ENCODE measurements around the gene C9orf152. TPM values are rescaled to one million over a fixed set of nuclear protein-coding genes. Genes with fewer than 3 reads are reported as not detected.

Gene C9orf152
- total and polyA plus RNA-seq, 7 donors = 0.08 TPM; not detected in 6

GRCh38 chr9:110241260-110241857, 33.4 kb upstream of the C9orf152 start:
- intact Hi-C loops (cut with DNase I) = no loop called here
- TF ChIP-seq, protein P1, sequence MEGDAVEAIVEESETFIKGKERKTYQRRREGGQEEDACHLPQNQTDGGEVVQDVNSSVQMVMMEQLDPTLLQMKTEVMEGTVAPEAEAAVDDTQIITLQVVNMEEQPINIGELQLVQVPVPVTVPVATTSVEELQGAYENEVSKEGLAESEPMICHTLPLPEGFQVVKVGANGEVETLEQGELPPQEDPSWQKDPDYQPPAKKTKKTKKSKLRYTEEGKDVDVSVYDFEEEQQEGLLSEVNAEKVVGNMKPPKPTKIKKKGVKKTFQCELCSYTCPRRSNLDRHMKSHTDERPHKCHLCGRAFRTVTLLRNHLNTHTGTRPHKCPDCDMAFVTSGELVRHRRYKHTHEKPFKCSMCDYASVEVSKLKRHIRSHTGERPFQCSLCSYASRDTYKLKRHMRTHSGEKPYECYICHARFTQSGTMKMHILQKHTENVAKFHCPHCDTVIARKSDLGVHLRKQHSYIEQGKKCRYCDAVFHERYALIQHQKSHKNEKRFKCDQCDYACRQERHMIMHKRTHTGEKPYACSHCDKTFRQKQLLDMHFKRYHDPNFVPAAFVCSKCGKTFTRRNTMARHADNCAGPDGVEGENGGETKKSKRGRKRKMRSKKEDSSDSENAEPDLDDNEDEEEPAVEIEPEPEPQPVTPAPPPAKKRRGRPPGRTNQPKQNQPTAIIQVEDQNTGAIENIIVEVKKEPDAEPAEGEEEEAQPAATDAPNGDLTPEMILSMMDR (IDR thresholded peaks at IDR 0.05) = no peak
- Histone ChIP-seq H3K9me3 (no peaks in the 10 kb centered on the region), H3K27me3 (ENCODE audit: insufficient read depth in 3 of 3, low read length in 2 of 3) (no peaks in the 10 kb centered on the region), H3K4me3 (no peak overlapping the region), H3K4me1 (no peaks in the 10 kb centered on the region), H3K36me3 (ENCODE audit: insufficient read depth in 1 of 2, low read depth in 1 of 2) (peaks cover 3 to 39% of the 10 kb centered on the region in 2 donors), H3K27ac (no peak overlapping the region)
- no peak for ATAC-seq
- DNase-seq = no peak
- 90 to 94% (median 94%) methylated on average over 3 of the region's 3 CpGs for WGBS, 3 donors

DNA sequence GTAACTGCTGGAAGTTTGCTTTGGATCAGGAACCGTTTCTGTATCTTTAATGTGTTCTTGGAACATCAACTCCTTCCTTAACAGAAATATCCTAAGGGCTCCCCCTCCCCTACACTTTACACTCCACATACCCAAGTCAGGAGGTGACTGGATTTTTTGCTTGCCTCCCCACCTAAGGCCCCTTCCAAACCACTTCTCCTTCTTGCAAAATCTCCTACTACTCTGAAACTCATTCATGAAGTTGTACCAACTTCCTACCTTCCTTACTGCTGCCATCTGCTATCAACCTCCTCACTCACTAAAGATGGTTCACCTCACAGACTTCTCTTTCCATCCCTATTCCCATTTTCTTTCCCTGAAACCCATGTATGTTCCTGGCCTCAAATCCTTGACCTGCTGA, 32.2 kb upstream of the C9orf152 start:
- no peaks in the 10 kb centered on the region for H3K27me3 ChIP-seq (ENCODE audit: insufficient read depth in 3 of 3, low read length in 2 of 3)
- TF ChIP-seq, protein P1 (IDR thresholded peaks at IDR 0.05) = no peak
- WGBS, 3 donors = 40 to 43% (median 42%) methylated on average over 1 of the region's 1 CpG
- H3K27ac ChIP-seq = no peak overlapping the region
- no peak for ATAC-seq
- no peaks in the 10 kb centered on the region for H3K9me3 ChIP-seq
- no peaks in the 10 kb centered on the region for H3K4me1 ChIP-seq
- peaks cover 3 to 30% of the 10 kb centered on the region in 2 donors for H3K36me3 ChIP-seq (ENCODE audit: insufficient read depth in 1 of 2, low read depth in 1 of 2)
- no peak for DNase-seq
- intact Hi-C loops (cut with DNase I) = no loop called here
- no peak overlapping the region for H3K4me3 ChIP-seq

DNA sequence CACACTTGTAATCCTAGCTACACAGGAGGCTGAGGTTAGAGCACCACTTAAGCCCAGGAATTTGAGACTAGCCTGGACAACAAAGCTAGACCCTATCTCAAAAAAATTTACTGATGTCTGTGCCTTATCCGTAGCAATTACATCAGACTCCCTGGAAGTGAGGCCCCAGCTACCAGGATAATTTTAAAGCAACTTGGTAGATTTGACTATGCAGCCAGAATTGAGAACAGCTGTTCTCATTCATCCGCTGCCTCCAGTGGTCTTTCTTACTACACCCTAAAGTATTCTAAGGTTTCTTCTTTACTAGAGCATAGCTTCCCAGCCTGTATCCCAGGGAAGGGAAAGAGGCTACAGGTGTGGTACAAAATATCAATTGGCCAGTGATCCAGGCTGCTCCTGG, 20.4 kb upstream of the C9orf152 start:
- WGBS, 3 donors = 51 to 69% (median 67%) methylated on average over 2 of the region's 2 CpGs
- H3K4me3 ChIP-seq = no peak overlapping the region
- H3K27ac ChIP-seq = no peak overlapping the region
- TF ChIP-seq, protein P1 (IDR thresholded peaks at IDR 0.05) = no peak
- no peaks in the 10 kb centered on the region for H3K36me3 ChIP-seq (ENCODE audit: insufficient read depth in 1 of 2, low read depth in 1 of 2)
- H3K9me3 ChIP-seq = no peaks in the 10 kb centered on the region
- intact Hi-C loops (cut with DNase I) = no loop called here
- no peak for ATAC-seq
- DNase-seq = no peak
- no peaks in the 10 kb centered on the region for H3K4me1 ChIP-seq
- H3K27me3 ChIP-seq (ENCODE audit: insufficient read depth in 3 of 3, low read length in 2 of 3) = no peaks in the 10 kb centered on the region

DNA sequence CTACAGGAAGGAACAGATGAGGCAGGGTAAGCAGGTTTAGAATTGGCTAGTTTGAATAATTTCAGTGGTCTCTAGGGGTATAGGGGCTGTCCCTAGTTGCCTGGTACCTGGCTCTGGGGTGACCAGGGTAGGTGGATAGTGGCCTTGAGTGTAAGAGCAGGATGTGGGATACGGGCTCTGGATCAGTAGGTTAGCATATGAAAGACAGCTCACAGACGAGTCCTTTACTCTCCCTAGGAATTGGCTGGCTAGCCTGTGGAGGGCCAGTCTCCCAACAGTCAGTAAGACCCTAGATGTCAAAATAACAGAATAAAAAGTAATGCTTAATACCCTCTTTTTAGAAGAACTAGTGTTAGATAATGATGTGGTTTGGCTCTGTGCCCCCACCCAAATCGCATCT, 16.6 kb upstream of the C9orf152 start:
- Histone ChIP-seq H3K4me1 (no peaks in the 10 kb centered on the region), H3K36me3 (ENCODE audit: insufficient read depth in 1 of 2, low read depth in 1 of 2) (no peaks in the 10 kb centered on the region), H3K27ac (no peak overlapping the region), H3K9me3 (no peaks in the 10 kb centered on the region), H3K4me3 (no peak overlapping the region), H3K27me3 (ENCODE audit: insufficient read depth in 3 of 3, low read length in 2 of 3) (no peaks in the 10 kb centered on the region)
- DNase-seq (no peak), ATAC-seq (no peak)
- intact Hi-C loops (cut with DNase I) = loop anchor here in 1 of 2 donors (5.0 kb wide), 1 partner anchor 322 kb away; no protein-coding TSS in a partner anchor
- TF ChIP-seq, protein P1 (IDR thresholded peaks at IDR 0.05) = no peak
- WGBS, 3 donors = 79 to 92% (median 83%) methylated on average over 3 of the region's 3 CpGs

DNA sequence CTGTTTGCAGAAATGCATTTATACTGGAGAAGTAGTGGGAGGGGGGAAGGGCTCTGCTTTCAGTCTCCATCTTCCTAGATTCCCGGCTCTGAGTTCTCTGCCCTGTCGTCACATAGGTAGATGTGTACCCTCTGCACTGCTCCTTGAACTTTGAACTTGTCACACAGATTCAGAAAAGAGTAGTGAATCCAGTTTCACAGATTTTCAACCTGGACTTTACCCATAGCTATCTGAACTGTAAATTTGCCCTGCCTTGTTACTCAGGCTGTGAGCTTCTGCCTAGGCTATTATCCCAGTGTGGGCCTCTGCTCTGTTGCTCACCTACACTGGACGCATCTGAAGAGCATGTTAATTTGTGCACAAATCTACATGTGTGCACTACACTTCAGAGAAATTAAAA, 12.8 kb upstream of the C9orf152 start:
- intact Hi-C loops (cut with DNase I) = loop anchor here in 1 of 2 donors (5.0 kb wide), 1 partner anchor 319 kb away; no protein-coding TSS in a partner anchor
- ATAC-seq (no peak), DNase-seq (no peak)
- Histone ChIP-seq H3K9me3 (no peaks in the 10 kb centered on the region), H3K4me1 (no peaks in the 10 kb centered on the region), H3K27ac (no peak overlapping the region), H3K27me3 (ENCODE audit: insufficient read depth in 3 of 3, low read length in 2 of 3) (no peaks in the 10 kb centered on the region), H3K36me3 (ENCODE audit: insufficient read depth in 1 of 2, low read depth in 1 of 2) (no peaks in the 10 kb centered on the region), H3K4me3 (no peak overlapping the region)
- 92 to 97% (median 94%) methylated on average over 3 of the region's 3 CpGs for WGBS, 3 donors
- TF ChIP-seq, protein P1 (IDR thresholded peaks at IDR 0.05) = no peak

Measured in psoas muscle (tissue), 8 donors.